Measurements from ENCODE around the gene NUDT14.

The NUDT14 gene

GRCh38 chr14:105196265-105196960 is 15.3 kb upstream of the NUDT14 start:
- Histone ChIP-seq H3K4me3 (ENCODE audit: low read depth in 1 of 2, low read length in 2 of 2) (no peak overlapping the region), H3K27me3 (ENCODE audit: insufficient read depth, low read length, poor library complexity) (peaks cover 29% of the 10 kb centered on the region), H3K27ac (ENCODE audit: low read length) (no peak overlapping the region), H3K36me3 (ENCODE audit: insufficient read depth, low read length) (no peaks in the 10 kb centered on the region), H3K79me2 (ENCODE audit: insufficient read depth, low read length) (no peaks in the 10 kb centered on the region), H3K4me2 (ENCODE audit: insufficient read depth, low read length) (no peak overlapping the region), H4K20me1 (ENCODE audit: insufficient read depth, low read length) (peaks cover 12% of the 10 kb centered on the region), H3K9ac (ENCODE audit: low read depth, low read length) (no peak overlapping the region), H3K4me1 (ENCODE audit: insufficient read depth, low read length) (peaks cover 4% of the 10 kb centered on the region; the same call in 1 of the 2 replicates), H2AFZ (ENCODE audit: low read depth, low read length) (no peak overlapping the region), H3K9me3 (ENCODE audit: insufficient read depth, low read length, severe bottlenecking) (no peaks in the 10 kb centered on the region)
- ATAC-seq (ENCODE audit: insufficient read depth, low read depth): no peak
- no peak for DNase-seq
- no peak for TF ChIP-seq EZH2 (IDR thresholded peaks at IDR 0.05; ENCODE audit: borderline replicate concordance, low read depth, low read length, severe bottlenecking)
- TF ChIP-seq CTCF (IDR thresholded peaks at IDR 0.05; ENCODE audit: borderline replicate concordance, extremely low read depth, low read length, poor library complexity, severe bottlenecking): no peak

- Histone ChIP-seq H3K9me3 (ENCODE audit: insufficient read depth, low read length, severe bottlenecking) (no peaks in the 10 kb centered on the region), H3K79me2 (ENCODE audit: insufficient read depth, low read length) (no peaks in the 10 kb centered on the region), H3K27me3 (ENCODE audit: insufficient read depth, low read length, poor library complexity) (peaks cover 29% of the 10 kb centered on the region), H3K4me1 (ENCODE audit: insufficient read depth, low read length) (peaks cover 4% of the 10 kb centered on the region; the same call in 1 of the 2 replicates), H2AFZ (ENCODE audit: low read depth, low read length) (no peak overlapping the region), H3K27ac (ENCODE audit: low read length) (no peak overlapping the region), H3K36me3 (ENCODE audit: insufficient read depth, low read length) (no peaks in the 10 kb centered on the region), H3K4me2 (ENCODE audit: insufficient read depth, low read length) (no peak overlapping the region), H3K9ac (ENCODE audit: low read depth, low read length) (no peak overlapping the region), H4K20me1 (ENCODE audit: insufficient read depth, low read length) (peaks cover 12% of the 10 kb centered on the region), H3K4me3 (ENCODE audit: low read depth in 1 of 2, low read length in 2 of 2) (no peak overlapping the region)
- no peak for TF ChIP-seq CTCF (IDR thresholded peaks at IDR 0.05; ENCODE audit: borderline replicate concordance, extremely low read depth, low read length, poor library complexity, severe bottlenecking)
- TF ChIP-seq EZH2 (IDR thresholded peaks at IDR 0.05; ENCODE audit: borderline replicate concordance, low read depth, low read length, severe bottlenecking): no peak
- peak; percentile 32 for DNase-seq
- ATAC-seq (ENCODE audit: insufficient read depth, low read depth): no peak
Measured at GRCh38 chr14:105195522-105196264, 14.6 kb upstream of the NUDT14 start.

DNA sequence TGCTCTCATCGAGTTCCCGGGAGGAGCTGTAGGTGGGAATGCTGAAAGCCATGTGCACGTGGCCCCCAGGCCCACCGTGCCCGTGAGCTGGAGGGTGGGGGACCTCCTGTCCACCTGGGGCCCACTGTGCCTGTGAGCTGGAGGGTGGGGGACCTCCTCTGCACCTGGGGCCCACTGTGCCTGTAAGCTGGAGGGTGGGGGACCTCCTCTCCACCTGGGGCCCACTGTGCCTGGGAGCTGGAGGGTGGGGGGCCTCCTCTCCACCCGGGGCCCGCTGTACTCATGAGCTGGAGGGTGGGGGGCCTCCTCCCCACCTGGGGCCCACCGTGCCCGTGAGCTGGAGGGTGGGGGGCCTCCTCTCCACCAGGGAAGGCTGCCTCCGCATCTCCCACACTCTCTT is 13.9 kb upstream of the NUDT14 start:
- H3K4me1 ChIP-seq (ENCODE audit: insufficient read depth, low read length): peaks cover 4% of the 10 kb centered on the region; the same call in 1 of the 2 replicates

More for the DNA sequence above, 13.9 kb upstream of the NUDT14 start:
- ATAC-seq (ENCODE audit: insufficient read depth, low read depth) (no peak), DNase-seq (no peak)
- no peak overlapping the region for H2AFZ ChIP-seq (ENCODE audit: low read depth, low read length)
- H3K27me3 ChIP-seq (ENCODE audit: insufficient read depth, low read length, poor library complexity): peaks cover 29% of the 10 kb centered on the region
- H3K4me3 ChIP-seq (ENCODE audit: low read depth in 1 of 2, low read length in 2 of 2): no peak overlapping the region
- no peaks in the 10 kb centered on the region for H3K79me2 ChIP-seq (ENCODE audit: insufficient read depth, low read length)
- H3K9ac ChIP-seq (ENCODE audit: low read depth, low read length): no peak overlapping the region
- no peaks in the 10 kb centered on the region for H3K9me3 ChIP-seq (ENCODE audit: insufficient read depth, low read length, severe bottlenecking)
- TF ChIP-seq EZH2 (IDR thresholded peaks at IDR 0.05; ENCODE audit: borderline replicate concordance, low read depth, low read length, severe bottlenecking): no peak
- no peak for TF ChIP-seq CTCF (IDR thresholded peaks at IDR 0.05; ENCODE audit: borderline replicate concordance, extremely low read depth, low read length, poor library complexity, severe bottlenecking)
- no peak overlapping the region for H3K4me2 ChIP-seq (ENCODE audit: insufficient read depth, low read length)
- no peaks in the 10 kb centered on the region for H3K36me3 ChIP-seq (ENCODE audit: insufficient read depth, low read length)
- peaks cover 12% of the 10 kb centered on the region for H4K20me1 ChIP-seq (ENCODE audit: insufficient read depth, low read length)
- H3K27ac ChIP-seq (ENCODE audit: low read length): no peak overlapping the region
